GM18505 (cell line): ENCODE results near the gene C1QL4.
"Not testable (repeated sequence)": the region's sequence is repeated elsewhere in the genome, so short reads cannot be mapped to it uniquely, and the experiment has no call there.

ENCODE experiments used
- ATAC-seq: cut with Tn5 transposase; IDR thresholded peaks from one replicate; pipeline ENCODE4 v1.9.1; 2021; ENCODE audit not compliant: unreplicated experiment
- POLR2A ChIP-seq: IDR thresholded peaks from 4 replicates; pipeline ENCODE4 v1.6.1; 2011; ENCODE audit warnings: borderline replicate concordance; ENCODE audit not compliant: insufficient read depth, insufficient read length; ENCODE audit errors: extremely low read depth

C1QL4 gene

GRCh38 chr12:49332891-49333371, 4.1 kb downstream of the C1QL4 start:
- no peak for TF ChIP-seq POLR2A
- ATAC-seq = no peak

DNA sequence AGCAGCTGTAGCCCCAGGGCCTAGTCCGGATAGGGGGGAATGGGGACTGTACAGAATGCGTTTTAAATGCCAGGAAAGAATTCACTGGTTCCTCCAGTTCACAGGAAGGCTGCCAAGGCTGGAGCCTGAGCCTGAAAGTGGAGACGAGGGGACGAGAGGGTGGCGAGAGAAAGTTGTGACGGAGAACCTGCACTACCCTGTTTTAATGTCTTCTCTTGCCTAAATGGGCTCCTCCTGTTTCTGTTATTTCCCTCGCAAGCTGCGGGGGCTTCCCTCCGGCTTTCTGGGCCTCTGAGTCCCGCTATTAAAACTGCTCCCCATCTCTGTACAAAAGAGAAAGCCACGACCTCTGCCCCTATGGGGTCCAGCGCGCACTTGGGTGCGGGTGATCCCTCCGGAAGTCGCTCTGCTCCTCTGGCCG, 4.5 kb downstream of the C1QL4 start:
- ATAC-seq = no peak
- TF ChIP-seq POLR2A = no peak

DNA sequence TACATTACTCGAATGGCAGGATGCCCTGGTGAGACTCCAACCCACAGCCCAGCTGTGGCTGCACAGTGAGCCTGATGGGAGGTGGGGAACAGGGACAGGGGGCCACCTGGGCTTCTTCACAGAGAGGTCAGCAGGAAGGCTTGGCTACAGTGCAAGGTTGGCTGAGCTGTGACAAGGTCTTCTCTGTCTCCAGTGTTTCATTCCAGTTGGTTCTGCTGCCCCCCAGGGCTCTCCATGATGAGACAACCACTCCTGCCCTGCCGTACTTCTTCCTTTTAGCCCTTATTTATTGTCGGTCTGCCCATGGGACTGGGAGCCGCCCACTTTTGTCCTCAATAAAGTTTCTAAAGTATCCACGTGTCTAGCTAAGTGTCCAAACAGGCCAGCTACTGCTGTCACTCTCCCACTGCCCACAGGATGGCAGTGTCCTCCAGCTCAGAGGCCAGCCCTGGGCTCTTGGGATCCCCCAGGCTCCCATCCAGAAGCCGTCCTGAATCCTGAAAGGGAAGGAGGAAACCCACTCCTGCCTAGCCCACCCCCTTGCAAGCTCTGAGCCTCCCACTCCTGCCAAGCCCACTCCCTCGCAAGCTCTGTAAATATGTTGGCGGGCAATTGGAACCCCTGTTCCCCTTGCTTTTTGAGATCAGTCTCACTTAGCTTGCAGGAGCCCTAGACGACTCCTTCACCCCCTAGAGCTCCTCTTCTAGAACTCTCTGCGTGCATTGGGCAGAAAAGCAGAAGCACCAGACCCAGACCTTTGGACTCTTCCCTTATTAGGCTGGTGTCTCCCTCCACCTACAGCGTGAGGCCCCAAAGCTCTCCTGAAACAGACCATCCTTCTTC, 5.4 kb downstream of the C1QL4 start:
- no peak for TF ChIP-seq POLR2A
- ATAC-seq = no peak

DNA sequence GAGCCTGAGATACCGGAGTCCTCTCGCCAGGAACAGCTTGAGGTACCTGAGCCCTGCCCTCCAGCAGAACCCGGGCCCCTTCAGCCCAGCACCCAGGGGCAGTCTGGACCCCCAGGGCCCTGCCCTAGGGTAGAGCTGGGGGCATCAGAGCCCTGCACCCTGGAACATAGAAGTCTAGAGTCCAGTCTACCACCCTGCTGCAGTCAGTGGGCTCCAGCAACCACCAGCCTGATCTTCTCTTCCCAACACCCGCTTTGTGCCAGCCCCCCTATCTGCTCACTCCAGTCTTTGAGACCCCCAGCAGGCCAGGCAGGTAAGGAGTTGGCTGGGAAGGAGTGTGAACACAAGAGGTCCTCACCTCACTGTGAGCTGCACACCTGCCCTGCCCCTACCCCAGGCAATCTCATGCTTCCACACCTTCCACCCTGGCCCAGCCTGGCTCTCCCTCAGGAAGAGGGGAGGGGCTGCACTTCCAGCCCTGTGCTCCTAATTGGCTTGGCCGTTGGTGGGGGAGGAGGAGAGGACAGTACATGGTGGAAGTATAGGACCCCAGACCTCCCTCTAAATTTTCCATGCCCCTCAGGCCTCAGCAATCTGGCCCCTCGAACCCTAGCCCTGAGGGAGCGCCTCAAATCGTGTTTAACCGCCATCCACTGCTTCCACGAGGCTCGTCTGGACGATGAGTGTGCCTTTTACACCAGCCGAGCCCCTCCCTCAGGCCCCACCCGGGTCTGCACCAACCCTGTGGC, 6.2 kb downstream of the C1QL4 start:
- ATAC-seq = no peak
- TF ChIP-seq POLR2A = no peak

- ATAC-seq = no peak
- TF ChIP-seq POLR2A = no peak
Measured at GRCh38 chr12:49330032-49330619, 6.9 kb downstream of the C1QL4 start.

- TF ChIP-seq POLR2A = no peak
- ATAC-seq = no peak
Measured at GRCh38 chr12:49328816-49329215, 8.2 kb downstream of the C1QL4 start.

DNA sequence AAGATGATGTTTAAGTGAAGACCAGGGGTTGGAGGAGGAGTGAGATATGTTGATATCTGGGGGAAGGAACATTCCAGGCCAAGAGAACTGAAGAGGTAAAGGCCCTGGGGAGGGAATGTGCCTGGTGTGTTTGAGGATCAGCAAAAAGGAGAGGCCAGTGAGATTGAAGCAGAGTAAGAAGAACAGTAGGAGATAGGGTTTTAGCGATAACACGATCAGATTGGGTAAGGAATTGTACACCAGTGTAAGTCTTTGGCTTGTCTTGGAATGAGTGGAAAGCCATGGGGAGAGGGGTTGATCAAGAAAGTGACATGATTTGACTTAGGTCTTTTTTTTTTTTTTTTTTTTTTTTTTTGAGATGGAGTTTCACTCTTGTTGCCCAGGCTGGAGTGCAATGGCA, 9.1 kb downstream of the C1QL4 start:
- ATAC-seq = no peak

DNA sequence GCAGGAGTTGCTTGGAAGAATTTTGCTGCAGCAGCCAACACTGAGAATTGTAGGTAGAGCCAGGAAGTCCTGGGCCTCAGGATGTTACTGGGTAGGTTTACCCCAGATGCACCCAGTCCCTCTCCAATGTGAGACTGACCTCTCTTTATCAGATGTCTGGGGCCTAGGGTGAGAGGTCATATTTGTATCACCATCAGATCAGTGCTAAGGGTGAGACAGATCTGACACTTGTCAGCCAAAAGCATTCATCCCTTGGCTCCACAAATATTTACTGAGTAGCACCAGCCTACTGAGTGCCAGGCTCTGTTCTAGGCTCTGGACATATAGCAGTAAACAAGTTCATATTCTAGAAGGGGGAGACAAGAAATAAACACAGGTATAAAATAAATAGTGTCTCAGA, 9.6 kb downstream of the C1QL4 start:
- ATAC-seq = no peak
- no peak for TF ChIP-seq POLR2A

More for the DNA sequence above, 9.1 kb downstream of the C1QL4 start:
- TF ChIP-seq POLR2A = no peak

- TF ChIP-seq POLR2A = no peak
- no peak for ATAC-seq
Measured at GRCh38 chr12:49325606-49326005, 11.4 kb downstream of the C1QL4 start.

- no peak for TF ChIP-seq POLR2A
Measured at GRCh38 chr12:49323524-49324097, 13.4 kb downstream of the C1QL4 start.

DNA sequence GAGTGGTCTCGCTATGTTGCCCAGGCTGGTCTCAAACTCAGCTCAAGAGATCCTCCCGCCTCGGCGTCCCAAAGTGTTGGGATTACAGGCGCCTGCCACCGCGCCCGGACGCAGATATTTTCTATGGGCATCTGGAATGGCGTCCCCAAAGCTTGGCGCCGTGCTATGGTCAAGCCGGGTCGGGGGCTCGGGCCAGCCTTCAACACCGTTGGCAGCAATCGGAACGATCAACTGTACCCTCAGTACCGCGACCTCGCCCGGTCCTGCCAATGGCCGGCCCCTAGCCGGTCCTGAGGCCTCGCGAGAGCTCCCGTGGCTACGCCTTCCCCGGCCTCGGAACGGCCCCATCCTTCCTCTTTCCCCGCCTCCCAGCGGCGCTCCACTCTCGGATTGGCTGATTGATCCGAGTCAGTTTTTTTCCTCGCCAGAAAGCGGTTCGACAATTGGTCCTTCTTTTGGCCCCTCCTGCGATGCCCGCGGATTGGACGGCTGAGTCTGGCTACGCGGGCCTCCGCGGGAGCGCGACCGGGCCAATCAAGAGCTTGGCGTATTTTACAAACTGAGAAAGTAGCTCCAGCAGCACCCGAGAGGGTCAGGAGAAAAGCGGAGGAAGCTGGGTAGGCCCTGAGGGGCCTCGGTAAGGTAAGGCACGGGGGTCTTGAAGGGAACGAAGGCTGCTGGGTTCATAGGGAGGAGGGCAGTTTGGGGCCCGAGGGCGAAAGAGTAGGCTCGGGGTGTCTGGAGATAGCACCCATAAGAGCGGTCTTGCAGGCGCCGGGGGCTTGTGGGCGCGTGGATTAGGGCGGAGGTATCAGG, 14.1 kb downstream of the C1QL4 start, which contains the start of gene TROAP:
TROAP (plus strand) TSS at position 548 of the 816 bp plus-strand sequence. CDS start 354 bp downstream, outside the sequence.
- peak; percentile 89 for TF ChIP-seq POLR2A
- ATAC-seq = peak; percentile 97

More at GRCh38 chr12:49323524-49324097, 13.4 kb downstream of the C1QL4 start:
- ATAC-seq = no peak

DNA sequence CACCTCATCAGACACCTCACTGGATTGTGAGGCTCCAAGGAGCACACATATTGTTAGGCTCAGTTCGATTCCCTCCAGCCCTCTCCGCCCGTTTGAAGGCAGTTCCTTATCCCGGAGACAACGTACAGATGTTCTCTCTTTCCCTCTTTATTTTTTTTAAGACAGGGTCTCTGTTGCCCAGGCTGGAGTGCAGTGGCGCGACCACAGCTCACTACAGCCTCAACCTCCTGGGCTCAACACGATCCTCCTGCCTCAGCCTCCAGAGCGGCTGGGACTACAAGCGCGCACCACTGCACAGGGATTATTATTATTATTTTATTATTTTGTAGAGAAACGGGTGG, 14.7 kb downstream of the C1QL4 start:
- TF ChIP-seq POLR2A = no peak
- ATAC-seq = no peak

- ATAC-seq = not testable (repeated sequence)
Measured at GRCh38 chr12:49320411-49321103, 16.4 kb downstream of the C1QL4 start.

DNA sequence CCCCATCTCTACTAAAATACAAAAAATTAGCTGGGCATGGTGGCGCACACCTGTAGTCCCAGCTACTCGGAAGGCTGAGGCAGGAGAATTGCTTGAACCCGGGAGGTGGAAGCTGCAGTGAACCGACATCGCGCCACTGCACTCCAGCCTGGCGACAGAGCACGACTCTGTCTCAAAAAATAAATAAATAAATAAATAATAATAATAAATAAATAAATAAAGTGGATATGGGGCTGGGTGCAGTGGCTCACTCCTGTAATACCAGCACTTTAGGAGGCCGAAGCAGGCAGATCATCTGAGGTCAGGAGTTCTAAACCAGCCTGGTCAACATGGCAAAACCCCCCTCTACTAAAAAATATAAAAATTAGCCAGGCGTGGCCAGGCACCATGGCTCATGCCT, 19.9 kb downstream of the C1QL4 start:
- ATAC-seq = not testable (repeated sequence)
